ENCODE measurements around the gene SERTAD4. TPM values are rescaled to one million over a fixed set of nuclear protein-coding genes. Genes with fewer than 3 reads are reported as not detected.

Gene SERTAD4
- total and polyA plus RNA-seq, 10 donors = 0.02 to 0.09 (median 0.06) TPM; not detected in 5

GRCh38 chr1:210254298-210254697, 21.7 kb downstream of the SERTAD4 start:
- Histone ChIP-seq H3K36me3 (no peaks in the 10 kb centered on the region), H3K27me3 (replicated peaks in 1 of 7) (peaks cover 3 to 77% (median 47%) of the 10 kb centered on the region in 7 donors), H3K9me3 (no peaks in the 10 kb centered on the region), H3K4me1 (peaks cover 6 to 35% (median 27%) of the 10 kb centered on the region in 6 donors), H3K27ac (no peak overlapping the region), H3K4me3 (no peak overlapping the region)
- intact Hi-C loops (cut with DNase I; ENCODE audit: low total_unique reads) = no loop called here
- no peak for TF ChIP-seq CTCF (IDR thresholded peaks at IDR 0.05 in 8 of 11, conservative IDR thresholded peaks at IDR 0.05 in 3 of 11)
- no peak for TF ChIP-seq POLR2A (IDR thresholded peaks at IDR 0.05)
- DNase-seq = no peak

DNA sequence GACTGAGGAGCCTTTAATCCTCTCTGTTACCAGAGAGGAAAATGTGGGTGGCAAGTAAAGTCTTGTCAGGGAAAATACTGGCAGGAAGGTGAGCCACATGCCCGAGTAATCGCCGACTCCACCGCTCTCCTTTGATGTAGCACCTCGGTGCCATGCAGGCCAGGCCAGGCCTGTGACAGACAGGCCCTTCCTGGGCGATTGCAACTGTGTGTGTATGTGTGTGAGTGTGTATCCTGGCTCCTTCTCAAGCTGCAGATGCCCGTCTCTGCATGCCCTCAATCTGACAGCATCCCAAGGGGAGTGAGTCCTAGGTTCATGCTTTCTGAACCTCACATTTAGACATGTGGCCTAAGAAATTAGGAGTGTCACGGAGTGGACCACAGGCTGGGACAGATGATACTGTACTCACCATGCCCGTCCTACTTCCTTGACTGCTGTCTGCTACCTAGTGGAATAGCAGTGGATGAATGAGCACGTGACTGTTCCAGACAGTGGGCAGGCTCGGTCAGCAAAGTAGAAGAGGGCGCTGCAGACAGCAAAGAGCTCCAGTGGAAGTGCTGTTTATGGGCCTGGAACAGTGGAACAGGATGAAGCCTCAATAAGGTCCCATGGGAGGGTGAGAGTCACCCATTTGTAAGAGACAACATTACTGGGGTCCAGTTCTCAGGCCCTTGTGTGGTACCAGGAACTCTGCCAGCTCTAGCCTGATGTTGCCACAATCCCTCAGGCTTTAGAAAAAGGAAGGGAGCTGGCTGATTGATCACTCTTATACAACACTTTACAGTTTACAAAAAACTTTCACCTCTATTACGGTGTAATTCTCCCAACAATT, 25.3 kb downstream of the SERTAD4 start:
- 83 to 85% (median 84%) methylated on average over 12 to 13 of the region's 13 CpGs for WGBS, 5 donors
- peaks cover 0 to 6% (median 2%) of the 10 kb centered on the region in 6 donors for H3K4me1 ChIP-seq
- no peak for DNase-seq
- H3K4me3 ChIP-seq = no peak overlapping the region
- no peak overlapping the region for H3K27ac ChIP-seq
- intact Hi-C loops (cut with DNase I; ENCODE audit: low total_unique reads) = no loop called here
- TF ChIP-seq POLR2AphosphoS5 (IDR thresholded peaks at IDR 0.05) (no peak), CTCF (IDR thresholded peaks at IDR 0.05 in 8 of 11, conservative IDR thresholded peaks at IDR 0.05 in 3 of 11) (no peak), POLR2A (IDR thresholded peaks at IDR 0.05) (no peak)
- H3K27me3 ChIP-seq (replicated peaks in 1 of 7) = peaks cover 2 to 53% (median 14%) of the 10 kb centered on the region in 7 donors
- no peaks in the 10 kb centered on the region for H3K9me3 ChIP-seq
- no peaks in the 10 kb centered on the region for H3K36me3 ChIP-seq

DNA sequence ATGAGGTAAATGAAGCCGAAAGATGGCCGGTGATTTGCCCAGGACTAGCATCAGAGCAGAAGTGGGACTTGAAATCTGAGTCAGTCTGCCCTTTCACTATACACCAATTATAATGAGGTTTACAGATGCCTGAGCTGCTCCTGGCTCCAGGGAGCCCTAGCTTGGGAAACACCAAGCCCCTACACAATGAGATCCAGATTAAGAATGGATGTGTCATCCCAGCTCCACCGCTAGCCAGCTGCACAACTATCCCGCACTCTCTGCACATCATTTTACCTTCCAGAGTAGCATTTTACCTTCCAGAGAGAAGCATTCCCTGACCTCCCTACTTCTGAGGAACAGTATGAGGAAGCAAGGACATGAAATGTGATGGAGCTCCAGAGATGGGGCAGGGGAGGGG, 27.0 kb downstream of the SERTAD4 start:
- H3K27ac ChIP-seq = no peak overlapping the region
- WGBS, 5 donors = 66 to 90% (median 79%) methylated on average over 4 of the region's 4 CpGs
- no peak for DNase-seq
- no peaks in the 10 kb centered on the region for H3K36me3 ChIP-seq
- intact Hi-C loops (cut with DNase I; ENCODE audit: low total_unique reads) = no loop called here
- peaks cover 0 to 37% (median 0%) of the 10 kb centered on the region in 7 donors for H3K27me3 ChIP-seq (replicated peaks in 1 of 7)
- no peaks in the 10 kb centered on the region for H3K4me1 ChIP-seq
- H3K9me3 ChIP-seq = no peaks in the 10 kb centered on the region
- H3K4me3 ChIP-seq = no peak overlapping the region
- TF ChIP-seq CTCF (IDR thresholded peaks at IDR 0.05 in 8 of 11, conservative IDR thresholded peaks at IDR 0.05 in 3 of 11) (no peak), POLR2A (IDR thresholded peaks at IDR 0.05) (no peak), POLR2AphosphoS5 (IDR thresholded peaks at IDR 0.05) (no peak)

DNA sequence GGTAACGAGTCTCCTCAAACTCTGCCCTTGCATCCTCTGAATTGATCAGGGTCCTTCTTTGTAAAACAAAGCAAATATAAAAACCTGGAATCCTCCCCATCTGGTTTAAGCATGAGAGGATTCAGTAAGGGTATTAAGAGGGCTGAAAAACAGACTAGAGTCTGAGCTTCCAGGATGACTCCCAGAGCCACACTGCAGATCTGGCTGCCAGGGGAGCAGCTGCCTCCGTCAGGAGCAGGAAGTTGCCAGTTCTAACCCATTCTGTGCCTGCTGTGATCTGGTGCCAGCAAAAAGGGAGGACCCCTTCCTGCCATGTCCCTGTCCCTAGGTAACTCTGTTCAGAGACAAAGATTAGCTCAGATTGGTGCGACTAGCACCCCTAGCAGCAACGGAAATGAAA, 27.5 kb downstream of the SERTAD4 start:
- intact Hi-C loops (cut with DNase I; ENCODE audit: low total_unique reads) = no loop called here
- Histone ChIP-seq H3K27me3 (replicated peaks in 1 of 7) (peaks cover 0 to 39% (median 0%) of the 10 kb centered on the region in 7 donors), H3K4me3 (no peak overlapping the region), H3K4me1 (no peaks in the 10 kb centered on the region), H3K9me3 (no peaks in the 10 kb centered on the region), H3K36me3 (no peaks in the 10 kb centered on the region), H3K27ac (no peak overlapping the region)
- no peak for DNase-seq
- TF ChIP-seq POLR2AphosphoS5 (IDR thresholded peaks at IDR 0.05) (no peak), POLR2A (IDR thresholded peaks at IDR 0.05) (no peak), CTCF (IDR thresholded peaks at IDR 0.05 in 8 of 11, conservative IDR thresholded peaks at IDR 0.05 in 3 of 11) (no peak)
- 58 to 64% (median 61%) methylated on average over 4 of the region's 4 CpGs for WGBS, 5 donors

All from spleen (tissue), 11 donors.